Neutrophil (primary cell): ENCODE measurements around the gene RSAD2.

ENCODE experiments used
- H3K27ac ChIP-seq: fragments of 200-600 bp; sonication (generic); 2 replicates; pipeline ENCODE4 v1.5.1; 2016; ENCODE audit warnings: mild to moderate bottlenecking, moderate library complexity
- H3K27me3 ChIP-seq: fragments of 200-600 bp; sonication (generic); 2 replicates; pipeline ENCODE4 v1.6.0; 2016; ENCODE audit warnings: mild to moderate bottlenecking
- H3K36me3 ChIP-seq: fragments of 200-600 bp; sonication (generic); 2 replicates; pipeline ENCODE4 v1.5.1; 2017
- H3K4me1 ChIP-seq, 2 experiments: fragments of 200-600 bp in 1 of 2; sonication (generic) in 1 of 2; 1 replicate in 1 of 2; 2 replicates in 1 of 2; pipeline versions ENCODE4 v1.5.1 to v1.6.1; 2013 to 2016; ENCODE audit warnings: low read depth in 1 of 2, low read length in 1 of 2, mild to moderate bottlenecking in 1 of 2, moderate library complexity in 1 of 2; ENCODE audit not compliant: control insufficient read depth in 1 of 2, insufficient read depth in 1 of 2
- H3K4me3 ChIP-seq, 2 experiments: fragments of 200-600 bp in 1 of 2; sonication (generic) in 1 of 2; 1 replicate in 1 of 2; 2 replicates in 1 of 2; pipeline ENCODE4 v1.5.1; 2013 to 2016; ENCODE audit warnings: low read depth in 1 of 2, low read length in 1 of 2, mild to moderate bottlenecking in 1 of 2, moderate library complexity in 1 of 2
- H3K9me3 ChIP-seq: fragments of 200-600 bp; sonication (generic); 2 replicates; pipeline ENCODE4 v1.5.1; 2016
- CTCF ChIP-seq: fragments of 200-600 bp; sonication (generic); IDR thresholded peaks from 2 replicates; pipeline ENCODE4 v1.5.1; 2016; ENCODE audit warnings: antibody characterized with exemption

Gene RSAD2

GRCh38 chr2:6937157-6937556, 59.6 kb downstream of the RSAD2 start:
- no peak for TF ChIP-seq CTCF

GRCh38 chr2:6937582-6937981, 60.0 kb downstream of the RSAD2 start:
- peaks cover 47 to 49% of the 10 kb centered on the region in 2 experiments for H3K4me1 ChIP-seq
- TF ChIP-seq CTCF = no peak
- no peak overlapping the region for H3K4me3 ChIP-seq
- H3K27ac ChIP-seq = peak overlapping the region; percentile 35
- peaks cover 17% of the 10 kb centered on the region for H3K36me3 ChIP-seq
- H3K9me3 ChIP-seq = no peaks in the 10 kb centered on the region
- H3K27me3 ChIP-seq = no peaks in the 10 kb centered on the region

More at GRCh38 chr2:6937157-6937556, 59.6 kb downstream of the RSAD2 start:
- Histone ChIP-seq H3K4me3 (no peak overlapping the region), H3K36me3 (peaks cover 12% of the 10 kb centered on the region), H3K4me1 (peaks cover 47 to 49% of the 10 kb centered on the region in 2 experiments), H3K9me3 (no peaks in the 10 kb centered on the region), H3K27me3 (no peaks in the 10 kb centered on the region), H3K27ac (peak overlapping the region; percentile 35)

GRCh38 chr2:6939071-6939470, 61.5 kb downstream of the RSAD2 start:
- no peaks in the 10 kb centered on the region for H3K27me3 ChIP-seq
- H3K4me1 ChIP-seq = peaks cover 38 to 39% of the 10 kb centered on the region in 2 experiments
- H3K27ac ChIP-seq = no peak overlapping the region
- no peak for TF ChIP-seq CTCF
- H3K36me3 ChIP-seq = peaks cover 32% of the 10 kb centered on the region
- no peaks in the 10 kb centered on the region for H3K9me3 ChIP-seq
- no peak overlapping the region for H3K4me3 ChIP-seq

- Histone ChIP-seq H3K27me3 (no peaks in the 10 kb centered on the region), H3K9me3 (no peaks in the 10 kb centered on the region), H3K4me3 (no peak overlapping the region), H3K36me3 (peaks cover 34% of the 10 kb centered on the region), H3K4me1 (peaks cover 22 to 24% of the 10 kb centered on the region in 2 experiments), H3K27ac (no peak overlapping the region)
- TF ChIP-seq CTCF = no peak
These were observed 63.2 kb downstream of the RSAD2 start for GRCh38 chr2:6940820-6941219.

- Histone ChIP-seq H3K4me1 (peaks cover 15 to 19% of the 10 kb centered on the region in 2 experiments), H3K27me3 (no peaks in the 10 kb centered on the region), H3K9me3 (no peaks in the 10 kb centered on the region), H3K36me3 (peaks cover 34% of the 10 kb centered on the region), H3K4me3 (no peak overlapping the region), H3K27ac (no peak overlapping the region)
- TF ChIP-seq CTCF = no peak
These were observed 63.9 kb downstream of the RSAD2 start for GRCh38 chr2:6941299-6942046.
